Measurements from ENCODE around the gene MSL2. TPM values are rescaled to one million over a fixed set of nuclear protein-coding genes. Genes with fewer than 3 reads are reported as not detected.

Gene MSL2
- total and polyA plus RNA-seq, 2 donors (not counting 1 experiment from before 2014, with no cell fraction given), result 25.8 to 97.1 TPM

DNA sequence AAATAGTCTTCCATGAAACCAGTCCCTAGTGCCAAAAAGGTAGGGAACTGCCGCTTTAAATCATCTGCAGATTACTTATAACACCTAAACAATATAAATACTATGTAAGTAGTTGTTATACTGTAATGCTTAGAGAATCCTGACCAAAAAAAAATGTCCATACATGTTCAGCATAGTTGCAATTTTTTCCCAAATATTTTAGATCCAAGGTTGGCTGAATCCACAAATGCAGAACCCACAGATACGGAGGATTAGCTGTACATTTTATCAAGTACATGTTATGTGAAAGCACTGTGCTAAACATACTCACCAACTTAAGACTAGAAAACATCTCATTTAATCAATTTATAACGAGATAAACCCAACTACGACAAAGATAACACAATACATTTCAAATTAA, 9.3 kb downstream of the MSL2 start:
- Histone ChIP-seq H2AFZ (ENCODE audit: insufficient read depth, low read depth, low read length, poor library complexity, severe bottlenecking) (no peak overlapping the region), H3K9ac (ENCODE audit: low read length) (peak overlapping the region; percentile 22), H3K79me2 (ENCODE audit: control insufficient read depth, insufficient read depth, low read length) (peaks cover 100% of the 10 kb centered on the region), H3K4me1 (ENCODE audit: control insufficient read depth in 2 of 2, insufficient read depth in 2 of 2, low read length in 2 of 2) (peaks cover 70 to 83% of the 10 kb centered on the region in 2 donors), H4K20me1 (ENCODE audit: control insufficient read depth, insufficient read depth, low read length, poor library complexity, severe bottlenecking) (peaks cover 100% of the 10 kb centered on the region), H3K27me3 (replicated peaks in 1 of 4; ENCODE audit: control extremely low read depth in 1 of 4, control insufficient read depth in 3 of 4, insufficient read depth in 4 of 4, low read length in 3 of 4) (no peaks in the 10 kb centered on the region), H3K4me3 (ENCODE audit: control extremely low read depth in 1 of 5, extremely low read depth in 1 of 5, insufficient read depth in 1 of 5, low read depth in 2 of 5, low read length in 4 of 5) (peak overlapping the region in 1 of 5 experiments; percentile 6), H3K4me2 (replicated peaks; ENCODE audit: low read depth, low read length, poor library complexity, severe bottlenecking) (peak overlapping the region; percentile 43), H3K9me3 (ENCODE audit: control extremely low read depth in 1 of 3, control insufficient read depth in 2 of 3, insufficient read depth in 1 of 3, low read length in 2 of 3) (no peaks in the 10 kb centered on the region), H3K36me3 (replicated peaks in 1 of 2; ENCODE audit: control extremely low read depth in 1 of 2, control insufficient read depth in 1 of 2, extremely low read depth in 1 of 2, insufficient read depth in 2 of 2, low read length in 1 of 2) (peaks cover 1 to 5% of the 10 kb centered on the region in 2 experiments), H3K27ac (ENCODE audit: low read length in 2 of 2) (peak overlapping the region in 1 of 2 donors; percentile 24)
- POLR2A ChIA-PET, result no interaction called here
- ATAC-seq (ENCODE audit: low read depth) (no peak), DNase-seq (no peak)
- H3K27me3 Mint-ChIP-seq, result no peaks in the 10 kb centered on the region
- H3K9me3 Mint-ChIP-seq (ENCODE audit: insufficient read depth), result no peaks in the 10 kb centered on the region
- no CpG with 5 or more reads among the region's 4 CpGs for WGBS (ENCODE audit: insufficient coverage)
- intact Hi-C loops (cut with micrococcal nuclease), result no loop called here
- peaks cover 82% of the 10 kb centered on the region for H3K4me1 Mint-ChIP-seq
- H3K4me3 Mint-ChIP-seq, result peak overlapping the region; percentile 35
- CTCF ChIA-PET, result no interaction called here
- no peak for TF ChIP-seq EZH2 (IDR thresholded peaks at IDR 0.05; ENCODE audit: borderline replicate concordance, insufficient read depth, low read depth, low read length, poor library complexity, severe bottlenecking)
- TF ChIP-seq, protein P1, sequence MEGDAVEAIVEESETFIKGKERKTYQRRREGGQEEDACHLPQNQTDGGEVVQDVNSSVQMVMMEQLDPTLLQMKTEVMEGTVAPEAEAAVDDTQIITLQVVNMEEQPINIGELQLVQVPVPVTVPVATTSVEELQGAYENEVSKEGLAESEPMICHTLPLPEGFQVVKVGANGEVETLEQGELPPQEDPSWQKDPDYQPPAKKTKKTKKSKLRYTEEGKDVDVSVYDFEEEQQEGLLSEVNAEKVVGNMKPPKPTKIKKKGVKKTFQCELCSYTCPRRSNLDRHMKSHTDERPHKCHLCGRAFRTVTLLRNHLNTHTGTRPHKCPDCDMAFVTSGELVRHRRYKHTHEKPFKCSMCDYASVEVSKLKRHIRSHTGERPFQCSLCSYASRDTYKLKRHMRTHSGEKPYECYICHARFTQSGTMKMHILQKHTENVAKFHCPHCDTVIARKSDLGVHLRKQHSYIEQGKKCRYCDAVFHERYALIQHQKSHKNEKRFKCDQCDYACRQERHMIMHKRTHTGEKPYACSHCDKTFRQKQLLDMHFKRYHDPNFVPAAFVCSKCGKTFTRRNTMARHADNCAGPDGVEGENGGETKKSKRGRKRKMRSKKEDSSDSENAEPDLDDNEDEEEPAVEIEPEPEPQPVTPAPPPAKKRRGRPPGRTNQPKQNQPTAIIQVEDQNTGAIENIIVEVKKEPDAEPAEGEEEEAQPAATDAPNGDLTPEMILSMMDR (IDR thresholded peaks at IDR 0.05), result no peak
- H3K27ac Mint-ChIP-seq, result peak overlapping the region; percentile 4

DNA sequence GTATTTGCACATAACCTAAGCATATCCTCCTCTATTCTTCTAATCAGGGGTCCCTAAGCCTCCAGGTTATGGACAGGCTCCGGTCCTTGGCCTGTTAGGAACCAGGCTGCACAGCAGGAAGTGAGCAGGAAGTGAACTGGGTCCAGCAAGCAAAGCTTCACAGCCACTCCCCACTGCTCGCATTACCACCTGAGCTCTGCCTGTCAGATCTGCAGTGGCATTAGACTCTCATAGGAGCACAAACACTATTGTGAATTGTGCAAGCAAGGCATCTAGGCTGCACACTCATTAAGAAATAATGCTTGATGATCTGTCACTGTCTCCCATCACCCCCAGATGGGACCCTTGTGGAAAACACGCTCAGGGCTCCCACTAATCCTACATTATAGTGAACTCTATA, 9.8 kb downstream of the MSL2 start:
- Mint-ChIP-seq H3K27me3 (no peaks in the 10 kb centered on the region), H3K4me1 (peaks cover 78% of the 10 kb centered on the region), H3K4me3 (peak overlapping the region; percentile 71), H3K9me3 (ENCODE audit: insufficient read depth) (no peaks in the 10 kb centered on the region), H3K27ac (peak overlapping the region; percentile 57)
- Histone ChIP-seq H3K9ac (ENCODE audit: low read length) (no peak overlapping the region), H2AFZ (ENCODE audit: insufficient read depth, low read depth, low read length, poor library complexity, severe bottlenecking) (no peak overlapping the region), H3K36me3 (replicated peaks in 1 of 2; ENCODE audit: control extremely low read depth in 1 of 2, control insufficient read depth in 1 of 2, extremely low read depth in 1 of 2, insufficient read depth in 2 of 2, low read length in 1 of 2) (peaks cover 1 to 5% of the 10 kb centered on the region in 2 experiments), H3K4me3 (ENCODE audit: control extremely low read depth in 1 of 5, extremely low read depth in 1 of 5, insufficient read depth in 1 of 5, low read depth in 2 of 5, low read length in 4 of 5) (no peak overlapping the region), H3K79me2 (ENCODE audit: control insufficient read depth, insufficient read depth, low read length) (peaks cover 100% of the 10 kb centered on the region), H3K27me3 (replicated peaks in 1 of 4; ENCODE audit: control extremely low read depth in 1 of 4, control insufficient read depth in 3 of 4, insufficient read depth in 4 of 4, low read length in 3 of 4) (no peaks in the 10 kb centered on the region), H3K4me1 (ENCODE audit: control insufficient read depth in 2 of 2, insufficient read depth in 2 of 2, low read length in 2 of 2) (peaks cover 65 to 78% of the 10 kb centered on the region in 2 donors), H3K9me3 (ENCODE audit: control extremely low read depth in 1 of 3, control insufficient read depth in 2 of 3, insufficient read depth in 1 of 3, low read length in 2 of 3) (no peaks in the 10 kb centered on the region), H4K20me1 (ENCODE audit: control insufficient read depth, insufficient read depth, low read length, poor library complexity, severe bottlenecking) (peaks cover 99% of the 10 kb centered on the region), H3K27ac (ENCODE audit: low read length in 2 of 2) (no peak overlapping the region), H3K4me2 (replicated peaks; ENCODE audit: low read depth, low read length, poor library complexity, severe bottlenecking) (peak overlapping the region; percentile 43)
- ATAC-seq (ENCODE audit: low read depth) (no peak), DNase-seq (peak; percentile 36)
- intact Hi-C loops (cut with micrococcal nuclease), result no loop called here
- CTCF ChIA-PET, result no interaction called here
- WGBS (ENCODE audit: insufficient coverage), result 13% methylated on average over 2 of the region's 3 CpGs
- TF ChIP-seq, protein P1 (IDR thresholded peaks at IDR 0.05), result no peak
- TF ChIP-seq EZH2 (IDR thresholded peaks at IDR 0.05; ENCODE audit: borderline replicate concordance, insufficient read depth, low read depth, low read length, poor library complexity, severe bottlenecking), result no peak
- POLR2A ChIA-PET, result no interaction called here

All from B cell (primary cell).